DOHH2 (cell line): ENCODE data around the gene GTF2A1.

Source experiments
- H3F3A ChIP-seq: fragments of 200-600 bp; sonication (generic), shearing (Covaris generic); 2 replicates; pipeline ENCODE4 v1.6.0; 2016; ENCODE audit warnings: antibody characterized with exemption, mild to moderate bottlenecking; ENCODE audit not compliant: control insufficient read depth, insufficient read depth
- H3K27ac ChIP-seq: fragments of 200-600 bp; sonication (generic); 2 replicates; pipeline ENCODE4 v1.5.1; 2014; ENCODE audit warnings: low read depth, mild to moderate bottlenecking, low read length, moderate library complexity
- H3K27me3 ChIP-seq: fragments of 200-600 bp; sonication (generic); 2 replicates; pipeline ENCODE4 v1.6.1; 2014; ENCODE audit warnings: mild to moderate bottlenecking, low read length, mixed read lengths; ENCODE audit not compliant: control insufficient read depth
- H3K36me3 ChIP-seq: fragments of 200-600 bp; sonication (generic); 2 replicates; pipeline ENCODE4 v1.6.1; 2014; ENCODE audit warnings: mild to moderate bottlenecking, low read length, moderate library complexity, mixed read lengths; ENCODE audit not compliant: control insufficient read depth
- H3K4me1 ChIP-seq: fragments of 200-600 bp; sonication (generic); 2 replicates; pipeline ENCODE4 v1.6.1; 2014; ENCODE audit warnings: mild to moderate bottlenecking, low read length, mixed read lengths; ENCODE audit not compliant: control insufficient read depth
- H3K4me2 ChIP-seq: fragments of 200-600 bp; sonication (generic); 2 replicates; pipeline ENCODE4 v1.6.0; 2014; ENCODE audit warnings: mild to moderate bottlenecking, low read length, moderate library complexity
- H3K4me3 ChIP-seq: fragments of 200-600 bp; sonication (generic); 2 replicates; pipeline ENCODE4 v1.5.1; 2014; ENCODE audit warnings: mild to moderate bottlenecking, low read length, mixed read lengths
- H3K79me2 ChIP-seq: fragments of 200-600 bp; sonication (generic); 2 replicates; pipeline ENCODE4 v1.6.1; 2014; ENCODE audit warnings: mild to moderate bottlenecking, low read length, mixed read lengths; ENCODE audit not compliant: control insufficient read depth
- H3K9me2 ChIP-seq: fragments of 200-600 bp; sonication (generic); replicated peaks from 2 replicates; pipeline ENCODE4 v1.6.1; 2014; ENCODE audit warnings: mild to moderate bottlenecking, low read length, mixed read lengths; ENCODE audit not compliant: control insufficient read depth
- H3K9me3 ChIP-seq: fragments of 200-600 bp; sonication (generic); 2 replicates; pipeline ENCODE4 v1.6.1; 2014; ENCODE audit warnings: antibody characterized with exemption, low read length, mixed read lengths; ENCODE audit not compliant: control insufficient read depth, insufficient read depth
- H4K20me1 ChIP-seq: fragments of 200-600 bp; sonication (generic); 2 replicates; pipeline ENCODE4 v1.6.0; 2014; ENCODE audit warnings: low read depth, mild to moderate bottlenecking, antibody characterized with exemption, low read length, moderate library complexity; ENCODE audit not compliant: control insufficient read depth, insufficient read depth
- CTCF ChIP-seq: fragments of 200-600 bp; sonication (generic); IDR thresholded peaks from one replicate; pipeline ENCODE4 v1.5.1; 2014; ENCODE audit warnings: antibody characterized with exemption, mild to moderate bottlenecking, low read depth, low read length; ENCODE audit not compliant: poor library complexity, severe bottlenecking
- EZH2phosphoT487 ChIP-seq: fragments of 200-600 bp; sonication (generic); IDR thresholded peaks from 2 replicates; pipeline ENCODE4 v1.6.1; 2017; ENCODE audit warnings: borderline replicate concordance, mild to moderate bottlenecking, antibody characterized with exemption, low read length, moderate library complexity, mixed read lengths

Gene GTF2A1

GRCh38 chr14:81236138-81236537 is 15.4 kb upstream of the GTF2A1 start:
- Histone ChIP-seq H3K79me2 (no peaks in the 10 kb centered on the region), H4K20me1 (no peaks in the 10 kb centered on the region), H3K27ac (no peak overlapping the region), H3K4me3 (no peak overlapping the region), H3K36me3 (no peaks in the 10 kb centered on the region), H3K4me1 (no peaks in the 10 kb centered on the region), H3K27me3 (no peaks in the 10 kb centered on the region), H3F3A (no peaks in the 10 kb centered on the region), H3K9me3 (peaks cover 3% of the 10 kb centered on the region; the same call in 1 of the 2 replicates), H3K9me2 (no peaks in the 10 kb centered on the region), H3K4me2 (no peak overlapping the region)
- TF ChIP-seq CTCF (no peak), EZH2phosphoT487 (no peak)

GRCh38 chr14:81235096-81235495 is 14.3 kb upstream of the GTF2A1 start:
- no peaks in the 10 kb centered on the region for H4K20me1 ChIP-seq
- no peaks in the 10 kb centered on the region for H3K36me3 ChIP-seq
- H3K27me3 ChIP-seq: no peaks in the 10 kb centered on the region
- H3K4me3 ChIP-seq: no peak overlapping the region
- no peaks in the 10 kb centered on the region for H3F3A ChIP-seq
- no peaks in the 10 kb centered on the region for H3K4me1 ChIP-seq
- no peak overlapping the region for H3K27ac ChIP-seq
- H3K9me3 ChIP-seq: peaks cover 3% of the 10 kb centered on the region; the same call in 1 of the 2 replicates
- H3K4me2 ChIP-seq: no peak overlapping the region
- H3K79me2 ChIP-seq: no peaks in the 10 kb centered on the region
- TF ChIP-seq EZH2phosphoT487 (no peak), CTCF (no peak)
- H3K9me2 ChIP-seq: no peaks in the 10 kb centered on the region

- Histone ChIP-seq H4K20me1 (no peaks in the 10 kb centered on the region), H3F3A (no peaks in the 10 kb centered on the region), H3K4me2 (no peak overlapping the region), H3K9me3 (peaks cover 3% of the 10 kb centered on the region; the same call in 1 of the 2 replicates), H3K27ac (no peak overlapping the region), H3K9me2 (no peaks in the 10 kb centered on the region), H3K4me3 (no peak overlapping the region), H3K36me3 (no peaks in the 10 kb centered on the region), H3K27me3 (no peaks in the 10 kb centered on the region), H3K79me2 (no peaks in the 10 kb centered on the region), H3K4me1 (no peaks in the 10 kb centered on the region)
- TF ChIP-seq EZH2phosphoT487 (no peak), CTCF (no peak)
Measured at GRCh38 chr14:81234278-81234677, 13.5 kb upstream of the GTF2A1 start.
